ENCODE measurements around the gene PSD. TPM values are rescaled to one million over a fixed set of nuclear protein-coding genes. Genes with fewer than 3 reads are reported as not detected.
A peak's percentile ranks its signal among the peaks of the same experiment; 100 is the strongest.

Gene PSD
- total RNA-seq, 1 experiment from 2014 or later, result 3.4 TPM

- H2BK20ac ChIP-seq (ENCODE audit: low read depth, low read length, poor library complexity, severe bottlenecking), result no peak overlapping the region
- no peak overlapping the region for H4K5ac ChIP-seq (ENCODE audit: insufficient read length, low read depth, low read length)
- H3K79me1 ChIP-seq (ENCODE audit: insufficient read depth, low read depth, low read length, poor library complexity, severe bottlenecking), result no peaks in the 10 kb centered on the region
- H3K4me1 ChIP-seq (ENCODE audit: insufficient read depth, low read length), result no peaks in the 10 kb centered on the region; the same call in 1 of the 2 replicates
- H3K27ac Mint-ChIP-seq, result no peak overlapping the region
- peaks cover 11% of the 10 kb centered on the region for H3K27me3 Mint-ChIP-seq (ENCODE audit: low read depth)
- H3K9ac ChIP-seq (ENCODE audit: extremely low read depth, insufficient read length, low read length), result no peak overlapping the region
- H3K23me2 ChIP-seq (ENCODE audit: insufficient read length, low read depth, low read length, poor library complexity, severe bottlenecking), result peaks cover 31% of the 10 kb centered on the region
- H3K18ac ChIP-seq (ENCODE audit: insufficient read length, low read depth, low read length), result no peak overlapping the region
- no peak overlapping the region for H3K4me2 ChIP-seq (ENCODE audit: insufficient read depth, insufficient read length, low read length)
- no peak overlapping the region for H2BK15ac ChIP-seq (ENCODE audit: low read depth, low read length)
- no peak for TF ChIP-seq CTCF (conservative IDR thresholded peaks at IDR 0.05)
- no peaks in the 10 kb centered on the region for H3K9me3 Mint-ChIP-seq
- no peak overlapping the region for H3K56ac ChIP-seq (ENCODE audit: insufficient read length, low read depth, low read length)
- peaks cover 10 to 17% of the 10 kb centered on the region in 2 experiments for H3K4me1 Mint-ChIP-seq
- H4K20me1 ChIP-seq (ENCODE audit: control insufficient read depth, insufficient read depth, insufficient read length), result no peaks in the 10 kb centered on the region
- no peak overlapping the region for H2BK5ac ChIP-seq (ENCODE audit: insufficient read length, low read length)
- H3K27me3 ChIP-seq (ENCODE audit: insufficient read depth, low read length), result no peaks in the 10 kb centered on the region
- WGBS (ENCODE audit: extremely low coverage, insufficient read length, low lambda C conversion rate), result no CpG with 5 or more reads among the region's 13 CpGs
- peaks cover 6 to 17% (median 16%) of the 10 kb centered on the region in 3 experiments; a peak in 5 of 7 replicates for H3K36me3 Mint-ChIP-seq (ENCODE audit: insufficient read depth in 1 of 3, low read depth in 3 of 3)
- peak overlapping the region in 1 of 2 experiments; percentile 54; a peak in 2 of 5 replicates for H3K4me3 Mint-ChIP-seq
- H3K9me3 ChIP-seq (ENCODE audit: control insufficient read depth, low read depth, low read length), result no peaks in the 10 kb centered on the region
- no peak overlapping the region for H4K91ac ChIP-seq (ENCODE audit: insufficient read length, low read depth, low read length)
- H3T11ph ChIP-seq (ENCODE audit: low read length), result no peak overlapping the region
- no peak overlapping the region for H3K4ac ChIP-seq (ENCODE audit: low read depth, low read length)
- H2BK12ac ChIP-seq (ENCODE audit: insufficient read length, low read depth, low read length), result no peak overlapping the region
- DNase-seq, result no peak
- no peak overlapping the region for H4K8ac ChIP-seq (replicated peaks; ENCODE audit: insufficient read length, low read depth, low read length)
- H3K27ac ChIP-seq (ENCODE audit: insufficient read length, low read depth, low read length), result no peak overlapping the region
- no peak overlapping the region for H2BK120ac ChIP-seq (ENCODE audit: low read depth, low read length, poor library complexity, severe bottlenecking)
- no peak overlapping the region for H2AFZ ChIP-seq (ENCODE audit: low read length)
- H3K23ac ChIP-seq (ENCODE audit: insufficient read length, low read depth, low read length), result no peak overlapping the region
- H3K79me2 ChIP-seq (ENCODE audit: insufficient read depth, low read length), result no peaks in the 10 kb centered on the region
- H3K14ac ChIP-seq (ENCODE audit: insufficient read depth, low read length), result no peak overlapping the region
- no peak overlapping the region for H2AK5ac ChIP-seq (ENCODE audit: insufficient read length, low read length)
Observed at GRCh38 chr10:102423372-102423968, 4.9 kb upstream of the PSD start.

Measured in H9 (cell line).